ENCODE measurements around the gene DGCR8.

The DGCR8 gene

DNA sequence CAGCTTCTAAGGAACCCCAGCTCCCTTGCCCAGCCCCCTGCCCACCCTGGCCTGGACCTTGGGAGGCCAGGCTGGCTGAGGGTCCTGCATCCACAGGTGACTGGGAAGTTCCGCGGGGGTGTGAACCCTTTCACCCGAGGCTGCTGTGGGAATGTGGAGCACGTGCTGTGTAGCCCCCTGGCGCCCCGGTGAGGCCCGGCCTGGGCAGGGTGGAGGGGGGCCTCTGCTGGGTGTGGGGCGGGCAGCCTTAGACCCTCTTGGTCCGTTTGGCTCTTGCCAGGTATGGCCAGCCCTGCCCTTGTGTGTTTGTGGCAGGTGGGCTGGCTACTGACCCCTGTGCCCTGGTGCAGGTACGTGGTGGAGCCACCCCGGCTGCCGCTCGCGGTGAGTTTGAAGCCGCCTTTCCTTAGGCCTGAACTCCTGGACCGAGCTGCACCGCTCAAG lies 60.5 kb downstream of the DGCR8 start:
- DNase-seq: no peak

DNA sequence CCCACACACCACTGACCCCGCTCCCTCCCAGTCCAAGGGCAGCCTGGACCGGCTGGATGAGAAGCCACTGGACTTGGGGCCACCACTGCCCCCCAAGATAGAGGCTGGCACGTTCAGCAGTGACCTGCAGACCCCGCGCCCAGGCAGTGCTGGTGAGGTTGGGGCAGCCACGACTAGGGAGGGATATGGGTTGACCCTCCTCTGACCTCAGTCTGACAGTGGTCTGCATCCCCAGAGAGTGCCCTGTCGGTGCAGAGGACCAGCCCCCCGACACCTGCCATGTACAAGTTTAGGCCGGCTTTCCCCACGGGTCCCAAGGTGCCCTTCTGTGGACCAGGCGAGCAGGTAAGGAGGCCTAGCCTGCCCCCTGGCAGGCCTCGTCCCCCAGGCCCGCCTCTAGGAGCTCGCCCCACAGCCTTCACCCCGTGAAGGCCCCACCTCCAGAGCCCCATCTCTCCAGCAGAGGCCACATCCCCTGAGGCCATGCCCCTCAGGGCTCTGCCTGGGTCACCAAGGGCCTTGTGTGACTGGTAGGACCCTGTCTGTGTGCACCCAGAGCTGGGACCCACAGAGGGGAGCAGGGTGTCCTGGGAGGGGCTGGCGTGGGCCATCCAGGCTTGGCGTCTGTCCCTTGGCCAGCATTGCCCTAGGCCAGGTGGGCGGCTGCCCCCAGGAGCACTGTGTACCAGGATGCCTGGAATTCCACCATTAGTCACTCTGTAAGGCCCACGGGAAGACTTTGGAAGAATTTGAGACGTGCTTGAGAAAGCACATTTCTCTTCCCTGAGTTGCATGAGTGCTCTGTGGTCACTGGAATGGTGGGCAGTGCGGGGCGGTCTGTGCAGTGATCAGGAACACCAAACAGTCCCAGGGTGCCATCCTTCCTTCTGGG lies 61.4 kb downstream of the DGCR8 start:
- no peak for DNase-seq

GRCh38 chr22:20142711-20143621 lies 62.9 kb downstream of the DGCR8 start:
- no peak for DNase-seq

DNA sequence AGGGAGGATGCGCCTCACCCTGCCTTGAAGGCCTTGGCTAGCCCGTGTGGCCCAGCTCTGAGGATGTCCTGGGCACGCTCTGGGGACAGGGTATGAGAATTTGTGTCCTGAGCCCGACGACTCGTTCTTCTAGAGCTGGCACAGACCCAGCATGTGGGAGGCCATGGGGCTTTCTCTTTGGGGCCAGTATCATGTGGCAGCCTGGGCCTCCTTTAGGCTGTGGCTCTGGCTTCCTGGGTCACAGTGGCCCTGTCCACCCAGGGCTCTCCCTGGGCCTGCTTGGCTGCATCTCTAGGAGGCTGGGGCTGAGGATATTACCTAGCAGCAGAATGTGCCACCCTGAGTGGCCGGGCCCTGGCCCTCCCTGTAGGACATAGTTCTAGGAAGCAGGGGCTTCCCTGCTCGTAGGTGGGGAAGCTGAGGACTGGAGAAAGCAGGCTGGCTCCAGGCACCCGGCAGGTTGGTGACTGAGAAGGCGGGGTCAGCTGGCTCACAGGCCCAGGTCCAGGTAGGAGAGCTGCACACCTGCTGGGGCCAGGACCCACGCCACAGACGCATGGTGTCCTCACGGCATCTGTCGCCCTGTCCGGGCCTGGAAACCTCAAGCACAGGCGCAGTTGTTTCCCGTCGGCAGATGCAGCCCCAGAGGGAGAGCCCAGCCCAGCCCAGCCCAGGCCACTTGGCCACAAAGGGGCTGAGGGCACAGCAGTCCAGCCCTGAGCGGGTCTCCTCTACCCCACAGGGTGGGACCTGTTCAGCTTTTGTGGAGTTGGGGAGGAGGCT lies 64.0 kb downstream of the DGCR8 start:
- DNase-seq: no peak

GRCh38 chr22:20145206-20145831 lies 65.3 kb downstream of the DGCR8 start:
- no peak for DNase-seq

DNA sequence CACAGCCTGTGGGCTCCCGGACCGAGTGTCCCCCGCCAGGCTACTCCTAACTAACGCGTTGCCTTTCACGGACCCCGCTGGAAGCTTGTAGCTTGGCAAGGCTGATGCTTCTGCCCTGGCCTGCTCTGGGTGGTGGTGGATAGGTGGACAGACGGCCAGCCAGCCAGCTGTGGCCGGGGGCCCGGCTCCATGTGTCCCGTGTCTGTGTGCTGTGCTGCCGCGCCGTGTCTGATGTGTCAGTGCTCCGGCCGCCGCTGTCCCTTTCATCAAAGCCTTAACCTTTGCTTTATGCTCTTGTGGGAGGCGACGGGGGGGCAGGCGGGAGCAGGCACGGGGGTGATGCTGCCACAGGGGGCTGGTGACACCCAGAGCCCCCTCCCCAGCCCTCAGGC lies 65.8 kb downstream of the DGCR8 start:
- no peak for DNase-seq

DNA sequence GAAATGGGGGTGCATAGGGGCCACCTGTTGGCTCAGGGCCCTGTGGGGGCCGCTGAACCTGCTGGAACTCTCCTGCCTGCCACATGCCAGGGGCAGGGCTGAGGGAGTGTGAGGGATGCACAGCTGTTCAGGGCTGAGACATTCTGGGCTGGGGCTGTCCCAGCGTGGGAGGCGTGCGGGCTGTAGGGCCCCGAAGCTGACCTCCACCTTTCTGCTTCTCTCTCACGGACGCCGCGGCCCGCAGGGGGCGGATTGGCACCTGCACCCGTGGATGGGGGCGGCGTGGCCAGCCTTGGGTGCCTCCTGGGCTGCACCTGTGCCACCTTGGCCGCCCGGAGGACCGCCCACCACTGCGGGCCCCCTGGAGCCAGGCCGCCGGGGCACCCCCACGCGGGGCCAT lies 66.7 kb downstream of the DGCR8 start:
- no peak for DNase-seq

- DNase-seq: no peak
Observed at GRCh38 chr22:20147237-20147988, 67.4 kb downstream of the DGCR8 start.

- no peak for DNase-seq
Observed at GRCh38 chr22:20148414-20148813, 68.4 kb downstream of the DGCR8 start.

DNA sequence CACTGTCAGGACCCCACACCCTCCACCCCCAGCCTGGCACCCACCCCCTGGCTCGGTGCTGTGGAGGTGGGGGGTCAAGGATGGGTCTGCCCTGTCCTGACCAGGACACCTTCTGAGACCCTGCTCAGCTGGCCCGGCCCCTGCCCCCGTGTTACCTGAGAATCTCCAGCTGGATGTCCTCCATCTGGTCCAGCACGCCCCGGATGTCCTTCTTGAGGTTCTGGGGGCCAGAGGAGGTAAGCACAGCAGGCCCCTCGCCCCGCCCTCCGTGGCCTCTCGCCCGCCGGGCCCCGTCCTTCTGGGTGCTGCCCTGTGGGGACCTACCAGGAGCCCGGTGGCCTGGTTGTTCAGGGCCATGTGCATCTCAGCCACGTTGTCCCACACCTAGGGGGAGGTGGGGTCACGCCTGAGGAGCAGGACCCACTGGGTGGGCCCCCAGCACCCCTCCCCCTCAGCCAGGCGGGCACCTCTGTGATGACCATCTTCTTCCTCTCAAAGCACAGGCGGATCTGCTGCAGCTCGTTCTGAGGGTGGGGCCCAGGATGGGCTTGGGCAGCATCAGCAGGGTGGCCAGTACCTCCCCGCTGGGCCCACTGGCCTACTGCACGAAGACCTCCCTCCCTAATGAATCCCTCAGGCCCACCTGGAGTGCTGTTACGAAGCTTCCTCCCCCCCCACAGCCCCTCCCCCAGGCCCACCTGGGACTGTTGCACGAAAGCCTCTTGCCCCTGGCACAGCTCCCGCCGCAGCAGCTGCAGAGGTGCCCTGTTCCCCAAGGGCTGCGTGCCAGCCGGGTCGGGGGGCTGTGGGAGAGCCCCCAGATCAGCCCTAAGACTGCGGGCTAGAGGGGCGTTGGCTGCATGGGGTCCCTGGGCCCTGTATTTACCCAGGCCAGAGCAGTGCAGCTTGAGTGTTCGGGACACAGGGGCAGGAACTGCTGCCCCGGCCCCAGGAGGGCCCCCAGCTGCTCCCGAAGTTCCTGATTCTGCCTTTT lies 69.5 kb downstream of the DGCR8 start:
- no peak for DNase-seq

- DNase-seq: no peak
Observed at GRCh38 chr22:20150381-20151275, 70.6 kb downstream of the DGCR8 start, which contains the start of gene CCDC188. Gene CCDC188 (minus strand): TSS chr22:20151055. CDS start chr22:20150986, 69 bp downstream.

- DNase-seq: no peak
Observed at GRCh38 chr22:20151276-20151588, 71.2 kb downstream of the DGCR8 start.

DNA sequence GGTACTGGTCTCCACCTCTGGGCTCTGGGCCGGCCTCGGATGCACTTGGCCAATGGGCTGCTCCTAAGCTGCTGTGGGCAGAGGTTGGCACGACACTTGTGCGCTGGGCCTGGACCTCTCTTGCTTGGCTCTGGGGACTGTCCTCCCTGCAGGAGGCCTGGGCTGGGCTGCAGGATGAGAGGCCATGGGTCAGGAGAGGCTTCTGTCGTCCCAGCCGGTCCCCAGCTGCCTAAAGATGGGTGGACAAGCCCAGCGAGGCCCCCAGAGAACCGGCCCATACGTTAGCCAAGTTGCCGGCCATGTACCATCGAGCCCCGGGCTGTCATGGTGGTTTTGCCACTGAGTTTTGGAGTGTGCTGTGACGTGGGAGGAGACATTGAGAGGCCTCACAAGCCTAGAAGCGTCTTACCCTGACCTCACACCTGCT lies 72.4 kb downstream of the DGCR8 start:
- DNase-seq: no peak

DNA sequence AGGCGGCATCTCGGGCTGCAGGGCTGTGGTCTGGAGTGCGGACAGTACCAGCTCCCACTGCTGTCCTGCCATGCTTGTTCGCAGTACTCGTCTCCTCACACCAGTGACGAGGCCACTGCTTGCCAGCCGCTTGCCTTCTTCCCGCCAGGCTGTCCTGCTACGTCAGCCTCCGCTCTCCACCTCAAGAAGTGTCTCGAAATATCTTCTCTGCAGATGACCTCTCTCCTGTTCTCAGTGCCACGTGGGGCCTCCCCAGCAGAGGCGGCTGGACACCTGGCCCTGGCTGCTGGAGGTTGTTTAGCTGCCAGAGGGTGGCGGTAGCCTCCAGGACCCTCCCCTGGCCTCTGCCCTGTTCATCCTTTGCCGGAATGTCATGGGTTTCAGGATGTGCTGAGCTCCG lies 73.9 kb downstream of the DGCR8 start:
- no peak for DNase-seq

GRCh38 chr22:20154602-20155187 lies 74.7 kb downstream of the DGCR8 start:
- no peak for DNase-seq

- no peak for DNase-seq
Observed at GRCh38 chr22:20155330-20156041, 75.4 kb downstream of the DGCR8 start.

- DNase-seq: no peak
Observed at GRCh38 chr22:20156042-20156389, 76.0 kb downstream of the DGCR8 start.
